Gastroesophageal sphincter (tissue), 4 donors: Measurements from ENCODE around the gene LGALS13. TPM values are rescaled to one million over a fixed set of nuclear protein-coding genes. Genes with fewer than 3 reads are reported as not detected.

Experiments used
- ATAC-seq: fragments of 150-250 bp; one replicate; pipeline ENCODE4 v1.9.1; 2016; ENCODE audit warnings: mild to moderate bottlenecking, moderate library complexity
- H3K27ac ChIP-seq, 4 donors: fragments of 200-600 bp; sonication (generic) in 3 of 4; 1 replicate in 3 of 4; 2 replicates in 1 of 4; pipeline ENCODE4 v1.5.1; 2016 to 2019
- H3K27me3 ChIP-seq: fragments of 200-600 bp; sonication (generic); one replicate; pipeline ENCODE4 v1.5.1; 2019
- H3K36me3 ChIP-seq, 2 donors: fragments of 200-600 bp; sonication (generic); one replicate each; pipeline ENCODE4 v1.5.1; 2019; ENCODE audit warnings: control low read depth in 1 of 2
- H3K4me1 ChIP-seq, 3 donors: fragments of 200-600 bp; sonication (generic); 1 replicate in 2 of 3; 2 replicates in 1 of 3; pipeline ENCODE4 v1.5.1; 2016 to 2019; ENCODE audit warnings: control low read depth in 2 of 3
- H3K4me3 ChIP-seq, 2 donors: fragments of 200-600 bp; sonication (generic); one replicate each; pipeline ENCODE4 v1.5.1; 2019; ENCODE audit warnings: mild to moderate bottlenecking in 1 of 2, moderate library complexity in 1 of 2
- H3K9me3 ChIP-seq, 3 donors: fragments of 200-600 bp; sonication (generic); one replicate each; pipeline ENCODE4 v1.5.1; 2017 to 2019; ENCODE audit warnings: control low read depth in 2 of 3
- EP300 ChIP-seq: sonication (generic); formaldehyde crosslinking; IDR thresholded peaks from one replicate; pipeline ENCODE4 v1.6.1; 2017; ENCODE audit warnings: antibody characterized with exemption, mild to moderate bottlenecking
- POLR2A ChIP-seq, 2 donors: fragments of 450-650 bp; IDR thresholded peaks; one replicate each; pipeline ENCODE4 v1.6.1; 2017; ENCODE audit warnings: antibody characterized with exemption in 2 of 2, mild to moderate bottlenecking in 2 of 2, moderate library complexity in 1 of 2
- POLR2AphosphoS5 ChIP-seq: sonication (generic); formaldehyde crosslinking; IDR thresholded peaks from one replicate; pipeline ENCODE4 v1.6.1; 2017; ENCODE audit warnings: antibody characterized with exemption
- WGBS, 2 donors: methylation state at CpG; one replicate each; pipeline ENCODE4 v1.1.5; 2018; ENCODE audit warnings: low coverage in 1 of 2; 5-methylcytosine and 5-hydroxymethylcytosine counted together
- total RNA-seq, 4 donors: library from RNA; depleted of rRNA; stranded (reverse); fragments of >200 nt; gene quantifications; one replicate each; pipeline ENCODE4 v1.1.0, GENCODE V29; 2016
- TF ChIP-seq, protein P1 (sequence below), 4 experiments: fragments of 200-600 bp in 2 of 4; fragments of 450-650 bp in 2 of 4; sonication (generic) in 1 of 4; IDR thresholded peaks; one replicate each; pipeline ENCODE4 v1.5.1; 2017 to 2019; ENCODE audit warnings: antibody characterized with exemption in 4 of 4, mild to moderate bottlenecking in 2 of 4, moderate library complexity in 2 of 4

Gene LGALS13
- not detected for total RNA-seq

DNA sequence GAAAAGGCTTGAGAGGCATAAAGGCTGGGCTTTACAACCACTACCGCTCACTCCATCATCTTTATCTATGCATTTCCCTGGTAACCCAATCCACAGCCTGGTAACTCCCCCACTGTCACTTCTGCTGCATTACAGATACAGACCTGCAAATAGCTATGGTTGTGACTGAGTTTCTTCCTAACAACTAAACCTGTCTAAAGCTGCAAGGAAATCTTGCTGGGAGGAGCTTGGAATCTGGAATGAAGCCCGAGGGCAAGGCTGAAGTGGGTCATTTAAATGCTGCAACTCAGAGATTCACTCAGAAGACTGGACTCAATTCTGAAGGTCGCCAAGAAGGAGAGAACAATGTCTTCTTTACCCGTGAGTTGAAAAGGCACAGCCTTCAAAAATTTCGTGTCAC is at the start of gene LGALS13:
Gene LGALS13, plus strand, starts transcription at position 301 of the 400 bp plus-strand sequence. Its CDS starts 45 bp downstream, at position 346.
- WGBS, 2 donors = 23 to 59% methylated on average over 2 to 4 of the region's 5 CpGs
- no peak for TF ChIP-seq EP300
- TF ChIP-seq, protein P1, sequence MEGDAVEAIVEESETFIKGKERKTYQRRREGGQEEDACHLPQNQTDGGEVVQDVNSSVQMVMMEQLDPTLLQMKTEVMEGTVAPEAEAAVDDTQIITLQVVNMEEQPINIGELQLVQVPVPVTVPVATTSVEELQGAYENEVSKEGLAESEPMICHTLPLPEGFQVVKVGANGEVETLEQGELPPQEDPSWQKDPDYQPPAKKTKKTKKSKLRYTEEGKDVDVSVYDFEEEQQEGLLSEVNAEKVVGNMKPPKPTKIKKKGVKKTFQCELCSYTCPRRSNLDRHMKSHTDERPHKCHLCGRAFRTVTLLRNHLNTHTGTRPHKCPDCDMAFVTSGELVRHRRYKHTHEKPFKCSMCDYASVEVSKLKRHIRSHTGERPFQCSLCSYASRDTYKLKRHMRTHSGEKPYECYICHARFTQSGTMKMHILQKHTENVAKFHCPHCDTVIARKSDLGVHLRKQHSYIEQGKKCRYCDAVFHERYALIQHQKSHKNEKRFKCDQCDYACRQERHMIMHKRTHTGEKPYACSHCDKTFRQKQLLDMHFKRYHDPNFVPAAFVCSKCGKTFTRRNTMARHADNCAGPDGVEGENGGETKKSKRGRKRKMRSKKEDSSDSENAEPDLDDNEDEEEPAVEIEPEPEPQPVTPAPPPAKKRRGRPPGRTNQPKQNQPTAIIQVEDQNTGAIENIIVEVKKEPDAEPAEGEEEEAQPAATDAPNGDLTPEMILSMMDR (IDR thresholded peaks at IDR 0.05) = no peak
- TF ChIP-seq POLR2AphosphoS5 = no peak
- no peak for TF ChIP-seq POLR2A (IDR thresholded peaks at IDR 0.05)
- H3K36me3 ChIP-seq = no peaks in the 10 kb centered on the region
- peaks cover 0 to 16% (median 0%) of the 10 kb centered on the region in 3 donors for H3K9me3 ChIP-seq
- H3K27ac ChIP-seq = no peak within 1 kb of the TSS
- peaks cover 44% of the 10 kb centered on the region for H3K27me3 ChIP-seq
- ATAC-seq = no peak
- no peak within 1 kb of the TSS for H3K4me3 ChIP-seq
- no peaks in the 10 kb centered on the region for H3K4me1 ChIP-seq

DNA sequence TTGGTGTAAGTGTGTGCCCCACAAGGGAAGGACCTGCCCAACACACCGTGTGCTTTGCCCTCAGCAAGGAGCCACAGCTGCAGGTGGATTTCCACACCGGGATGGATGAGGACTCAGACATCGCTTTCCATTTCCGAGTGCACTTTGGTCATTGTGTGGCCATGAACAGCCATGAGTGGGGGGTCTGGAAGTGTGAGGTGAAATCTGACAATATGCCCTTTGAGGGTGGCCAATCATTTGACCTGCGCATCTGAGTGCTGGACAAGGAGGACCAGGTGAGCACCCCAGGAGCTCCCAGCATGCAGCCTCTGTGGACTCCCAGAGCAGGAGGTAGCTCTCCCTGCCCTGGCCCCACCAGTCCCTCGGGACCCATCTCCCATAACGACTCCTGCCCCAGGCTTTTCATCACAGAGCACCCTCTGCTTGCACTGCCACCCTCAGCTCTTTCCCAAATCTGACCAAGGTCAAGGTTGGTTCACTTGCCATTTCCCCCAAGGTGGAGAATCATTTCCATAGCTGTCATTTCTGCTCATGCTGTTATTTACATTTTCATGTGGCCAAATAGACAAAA is 49.2 kb upstream of the LGALS13 start:
- no peak for TF ChIP-seq POLR2A (IDR thresholded peaks at IDR 0.05)
- no peak for TF ChIP-seq EP300
- TF ChIP-seq, protein P1 (IDR thresholded peaks at IDR 0.05) = no peak
- TF ChIP-seq POLR2AphosphoS5 = no peak
- 56% methylated on average over 5 of the region's 7 CpGs; no CpG with 5 or more reads in 1 of the 2 donors for WGBS, 2 donors
- H3K36me3 ChIP-seq = no peaks in the 10 kb centered on the region
- H3K27me3 ChIP-seq = peaks cover 49% of the 10 kb centered on the region
- H3K4me1 ChIP-seq = no peaks in the 10 kb centered on the region
- no peak overlapping the region for H3K27ac ChIP-seq
- H3K4me3 ChIP-seq = no peak overlapping the region
- H3K9me3 ChIP-seq = no peaks in the 10 kb centered on the region
- no peak for ATAC-seq

DNA sequence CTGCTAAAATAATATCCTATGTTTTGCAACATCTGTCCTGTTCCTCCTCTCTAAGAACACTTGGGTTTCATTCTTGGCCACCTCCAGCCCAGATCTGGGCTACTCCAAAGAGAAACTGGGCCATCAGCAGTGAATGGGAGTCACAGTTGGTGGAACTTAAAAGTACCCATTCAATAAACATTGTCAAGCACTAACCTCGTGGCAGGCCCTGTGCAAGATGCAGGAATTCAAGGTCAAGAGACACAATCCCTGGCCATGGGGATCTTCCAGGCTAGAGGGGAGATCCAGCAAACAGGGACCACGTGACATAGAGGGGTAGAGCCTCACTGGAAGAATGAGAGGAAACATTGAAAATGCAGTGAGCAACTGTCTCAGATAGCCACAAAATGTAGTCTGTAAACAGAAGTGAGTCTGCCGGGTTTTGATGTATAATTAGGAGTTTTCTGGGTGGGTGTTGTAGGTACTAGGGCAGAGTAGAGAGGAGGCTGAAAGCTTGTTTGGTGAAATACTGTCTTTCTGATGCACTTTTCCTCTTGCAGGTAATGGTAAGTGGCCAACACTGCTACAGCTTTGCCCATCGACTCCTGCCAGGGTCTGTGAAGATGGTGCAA is 47.5 kb upstream of the LGALS13 start:
- 55 to 68% methylated on average over 3 of the region's 4 CpGs for WGBS, 2 donors
- Histone ChIP-seq H3K27ac (no peak overlapping the region), H3K36me3 (no peaks in the 10 kb centered on the region), H3K4me1 (no peaks in the 10 kb centered on the region), H3K27me3 (peaks cover 43% of the 10 kb centered on the region), H3K4me3 (no peak overlapping the region), H3K9me3 (no peaks in the 10 kb centered on the region)
- no peak for TF ChIP-seq POLR2A (IDR thresholded peaks at IDR 0.05)
- no peak for ATAC-seq

GRCh38 chr19:39555883-39556282 is 46.4 kb upstream of the LGALS13 start:
- Histone ChIP-seq H3K4me1 (no peaks in the 10 kb centered on the region), H3K27me3 (peaks cover 43% of the 10 kb centered on the region), H3K27ac (no peak overlapping the region), H3K9me3 (no peaks in the 10 kb centered on the region), H3K36me3 (no peaks in the 10 kb centered on the region), H3K4me3 (no peak overlapping the region)
- ATAC-seq = no peak
- TF ChIP-seq EP300 = no peak
- TF ChIP-seq, protein P1 (IDR thresholded peaks at IDR 0.05) = no peak
- TF ChIP-seq POLR2AphosphoS5 = no peak
- no peak for TF ChIP-seq POLR2A (IDR thresholded peaks at IDR 0.05)
- WGBS, 2 donors = 29 to 60% methylated on average over 1 of the region's 1 CpG

DNA sequence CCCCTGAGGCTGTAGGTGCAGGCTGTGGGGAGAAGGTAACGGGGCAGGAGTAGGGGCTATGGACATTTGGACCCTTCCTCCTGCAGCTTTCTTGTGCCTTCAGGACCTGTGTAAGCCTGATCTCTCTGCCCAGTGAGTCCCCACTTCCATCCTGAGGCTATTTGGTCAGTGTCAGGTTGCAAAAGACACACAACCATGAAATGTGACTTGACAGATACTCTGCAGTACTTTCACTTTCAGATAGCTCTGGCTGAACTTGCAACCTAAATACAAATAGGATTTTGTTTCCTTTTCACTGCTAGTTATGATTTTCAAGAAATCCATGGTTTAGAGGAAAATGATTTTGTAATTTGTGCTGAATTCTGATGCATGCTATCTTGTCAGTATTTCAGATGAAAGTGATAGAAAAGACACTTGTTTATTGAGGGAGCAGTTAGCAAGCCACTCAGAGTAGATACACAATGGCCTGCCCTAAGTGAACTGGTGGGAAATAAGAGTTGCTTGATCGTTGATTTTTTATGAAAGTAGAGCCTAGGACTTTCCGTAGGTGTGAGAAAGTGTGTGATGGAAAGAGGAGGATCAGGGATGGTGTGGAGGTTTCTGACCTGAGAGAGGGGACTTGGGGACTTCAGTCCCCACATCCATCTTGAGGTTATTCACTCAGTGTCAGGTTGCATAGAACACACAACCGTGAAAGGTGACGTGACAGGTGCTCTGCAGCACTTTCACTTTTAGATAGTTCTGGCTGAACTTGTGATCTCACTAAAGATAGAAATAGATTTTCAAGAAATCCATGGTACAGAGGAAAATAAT is 44.3 kb upstream of the LGALS13 start:
- 60 to 71% methylated on average over 3 to 5 of the region's 5 CpGs for WGBS, 2 donors
- Histone ChIP-seq H3K27ac (no peak overlapping the region), H3K9me3 (no peaks in the 10 kb centered on the region), H3K27me3 (peaks cover 30% of the 10 kb centered on the region), H3K36me3 (no peaks in the 10 kb centered on the region), H3K4me3 (no peak overlapping the region), H3K4me1 (no peaks in the 10 kb centered on the region)
- TF ChIP-seq, protein P1 (IDR thresholded peaks at IDR 0.05) = no peak
- TF ChIP-seq EP300 (no peak), POLR2A (IDR thresholded peaks at IDR 0.05) (no peak), POLR2AphosphoS5 (no peak)
- no peak for ATAC-seq
